Endothelial cell of coronary artery (primary cell): ENCODE results near the gene HNF1B. TPM values are rescaled to one million over a fixed set of nuclear protein-coding genes. Genes with fewer than 3 reads are reported as not detected.

ENCODE experiments used
- total RNA-seq: library from RNA; depleted of rRNA; stranded (reverse); fragments of >200 nt; gene quantifications from 2 replicates; pipeline ENCODE4 v1.2.3, GENCODE V29; 2014

HNF1B gene, protein sequence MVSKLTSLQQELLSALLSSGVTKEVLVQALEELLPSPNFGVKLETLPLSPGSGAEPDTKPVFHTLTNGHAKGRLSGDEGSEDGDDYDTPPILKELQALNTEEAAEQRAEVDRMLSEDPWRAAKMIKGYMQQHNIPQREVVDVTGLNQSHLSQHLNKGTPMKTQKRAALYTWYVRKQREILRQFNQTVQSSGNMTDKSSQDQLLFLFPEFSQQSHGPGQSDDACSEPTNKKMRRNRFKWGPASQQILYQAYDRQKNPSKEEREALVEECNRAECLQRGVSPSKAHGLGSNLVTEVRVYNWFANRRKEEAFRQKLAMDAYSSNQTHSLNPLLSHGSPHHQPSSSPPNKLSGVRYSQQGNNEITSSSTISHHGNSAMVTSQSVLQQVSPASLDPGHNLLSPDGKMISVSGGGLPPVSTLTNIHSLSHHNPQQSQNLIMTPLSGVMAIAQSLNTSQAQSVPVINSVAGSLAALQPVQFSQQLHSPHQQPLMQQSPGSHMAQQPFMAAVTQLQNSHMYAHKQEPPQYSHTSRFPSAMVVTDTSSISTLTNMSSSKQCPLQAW
- not detected in 2 replicates for total RNA-seq

DNA sequence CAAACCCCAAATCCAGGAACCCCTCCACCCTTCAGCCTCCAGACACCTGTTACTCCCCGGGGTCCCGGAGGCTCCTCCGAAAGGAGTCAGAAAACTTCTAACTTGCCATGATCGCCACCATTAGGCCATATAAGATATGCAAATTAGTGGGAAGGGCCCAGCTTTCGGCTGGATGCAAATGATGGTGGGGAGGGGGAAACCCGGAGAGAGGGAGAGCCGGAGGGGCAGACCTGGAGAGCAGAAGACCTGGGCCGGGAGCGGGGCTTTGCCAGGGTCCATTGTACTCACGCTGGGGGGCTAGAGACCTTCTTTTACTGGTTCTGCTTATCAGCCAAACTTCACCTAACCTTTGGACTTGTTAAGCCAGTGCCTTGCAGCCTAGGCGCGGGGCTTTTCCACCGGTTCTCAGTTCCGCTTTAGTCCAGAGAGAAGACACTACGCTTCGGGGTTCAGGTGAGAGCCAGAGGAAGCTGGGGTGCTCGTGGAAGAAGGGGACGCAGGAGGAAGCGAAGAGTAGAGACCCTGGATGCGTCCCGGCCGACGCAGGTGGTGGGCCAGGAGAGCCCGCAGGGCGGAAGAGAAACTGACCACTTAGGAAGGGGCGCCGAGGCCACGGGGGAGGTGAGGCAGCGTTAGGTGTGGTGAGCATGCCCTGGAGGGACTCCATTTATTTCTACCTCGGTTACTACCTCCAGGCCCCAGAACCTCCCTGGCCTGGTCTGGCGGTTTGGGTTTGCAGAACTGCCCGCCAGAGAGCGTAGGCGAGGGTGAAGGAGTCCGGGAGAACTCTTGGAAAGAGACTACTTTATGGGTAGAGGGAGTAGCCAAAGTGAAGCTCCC lies at the start of gene HNF1B:
HNF1B (minus strand) TSS at position 99 of the 840 bp plus-strand sequence. CDS start 175 bp downstream, outside the sequence.

DNA sequence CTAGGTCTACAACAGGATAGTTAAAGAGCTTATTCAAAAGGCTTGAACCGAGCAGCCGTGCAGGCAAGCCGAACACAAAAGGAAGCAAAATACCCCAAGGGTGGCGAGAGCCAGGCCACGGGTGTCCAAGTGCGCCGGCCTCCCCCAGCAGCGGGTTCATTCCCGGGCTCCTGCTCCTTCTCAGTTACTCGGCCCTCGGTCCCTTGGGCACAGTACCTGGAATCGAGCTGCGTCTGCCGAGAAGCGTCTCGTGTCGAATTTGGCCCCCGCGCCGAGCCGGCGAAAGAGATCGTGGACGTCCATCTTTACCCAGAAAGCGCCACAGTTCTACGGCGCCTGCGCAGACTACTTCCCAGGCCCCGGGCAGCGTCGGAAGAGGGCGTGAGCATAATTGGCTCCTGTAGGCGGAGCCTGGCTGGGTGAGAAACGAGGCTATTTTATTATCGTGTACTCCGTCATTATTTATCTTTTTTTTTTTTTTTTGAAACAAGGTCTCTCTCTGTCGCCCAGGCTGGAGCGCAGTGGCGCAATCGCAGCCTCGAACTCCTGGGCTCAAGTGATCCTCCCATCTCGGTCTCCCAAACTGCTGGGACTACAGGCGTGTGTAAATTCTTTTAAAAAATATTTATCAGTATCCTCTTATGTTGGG lies 101.6 kb downstream of the HNF1B start, which contains the start of gene DDX52:
DDX52 (minus strand) TSS at position 329 of the 649 bp plus-strand sequence; CDS start at position 303, 26 bp downstream.

Other genes with a start within 250 kb of the HNF1B start
- 9.0 and 15.0 TPM in 2 replicates for gene SYNRG, start 135.6 kb downstream of the HNF1B start, total RNA-seq
- gene DDX52, start 101.6 kb downstream of the HNF1B start, total RNA-seq, result 25.5 and 34.9 TPM in 2 replicates
- not detected in 2 replicates for gene TBC1D3K, start 179.4 kb upstream of the HNF1B start, total RNA-seq
- gene TBC1D3L, start 244.0 kb upstream of the HNF1B start, total RNA-seq, result 1.2 and 2.0 TPM in 2 replicates